GM18498 (cell line): ENCODE measurements around the gene FAM120A.

ENCODE experiments used
- ATAC-seq: cut with Tn5 transposase; IDR thresholded peaks from one replicate; pipeline ENCODE4 v1.9.1; 2021; ENCODE audit warnings: mild to moderate bottlenecking, moderate library complexity; ENCODE audit not compliant: unreplicated experiment

Gene FAM120A

GRCh38 chr9:93591301-93592007 is 140.0 kb downstream of the FAM120A start:
- no peak for ATAC-seq

GRCh38 chr9:93592008-93592642 is 140.6 kb downstream of the FAM120A start:
- no peak for ATAC-seq

- no peak for ATAC-seq
Measured at GRCh38 chr9:93592643-93593021, 141.1 kb downstream of the FAM120A start.

GRCh38 chr9:93593144-93593658 is 141.7 kb downstream of the FAM120A start:
- ATAC-seq, result no peak

- ATAC-seq, result no peak
Measured at GRCh38 chr9:93594041-93594756, 142.7 kb downstream of the FAM120A start.

GRCh38 chr9:93595461-93595860 is 144.0 kb downstream of the FAM120A start:
- ATAC-seq, result no peak

- ATAC-seq, result no peak
Measured at GRCh38 chr9:93595861-93596365, 144.4 kb downstream of the FAM120A start.

GRCh38 chr9:93596399-93596798 is 144.9 kb downstream of the FAM120A start:
- no peak for ATAC-seq

GRCh38 chr9:93597142-93597706 is 145.7 kb downstream of the FAM120A start:
- no peak for ATAC-seq

GRCh38 chr9:93597871-93598646 is 146.6 kb downstream of the FAM120A start:
- ATAC-seq, result no peak

- no peak for ATAC-seq
Measured at GRCh38 chr9:93598647-93599241, 147.3 kb downstream of the FAM120A start.

- no peak for ATAC-seq
Measured at GRCh38 chr9:93599571-93600403, 148.3 kb downstream of the FAM120A start.

- no peak for ATAC-seq
Measured at GRCh38 chr9:93600504-93600903, 149.0 kb downstream of the FAM120A start.

- no peak for ATAC-seq
Measured at GRCh38 chr9:93601063-93601462, 149.6 kb downstream of the FAM120A start.

- no peak for ATAC-seq
Measured at GRCh38 chr9:93601666-93602065, 150.2 kb downstream of the FAM120A start.

GRCh38 chr9:93603011-93603410 is 151.5 kb downstream of the FAM120A start:
- no peak for ATAC-seq

- ATAC-seq, result no peak
Measured at GRCh38 chr9:93603906-93604326, 152.4 kb downstream of the FAM120A start.

GRCh38 chr9:93606187-93606586 is 154.7 kb downstream of the FAM120A start:
- no peak for ATAC-seq

- no peak for ATAC-seq
Measured at GRCh38 chr9:93610206-93610605, 158.7 kb downstream of the FAM120A start.
